Measurements from ENCODE around the gene NRP2.
A peak's percentile ranks its signal among the peaks of the same experiment; 100 is the strongest.

NRP2 gene

GRCh38 chr2:205712508-205712907 is 30.2 kb downstream of the NRP2 start:
- POLR2A ChIA-PET = interaction anchor here (1.4 to 2.3 kb wide), 3 partner anchors 14 to 19 kb away, joined by 5 to 10 read pairs (median 5); no protein-coding TSS in a partner anchor
- peak; percentile 41 for DNase-seq (ENCODE audit: low read depth, low spot score)
- TF ChIP-seq, protein P1, sequence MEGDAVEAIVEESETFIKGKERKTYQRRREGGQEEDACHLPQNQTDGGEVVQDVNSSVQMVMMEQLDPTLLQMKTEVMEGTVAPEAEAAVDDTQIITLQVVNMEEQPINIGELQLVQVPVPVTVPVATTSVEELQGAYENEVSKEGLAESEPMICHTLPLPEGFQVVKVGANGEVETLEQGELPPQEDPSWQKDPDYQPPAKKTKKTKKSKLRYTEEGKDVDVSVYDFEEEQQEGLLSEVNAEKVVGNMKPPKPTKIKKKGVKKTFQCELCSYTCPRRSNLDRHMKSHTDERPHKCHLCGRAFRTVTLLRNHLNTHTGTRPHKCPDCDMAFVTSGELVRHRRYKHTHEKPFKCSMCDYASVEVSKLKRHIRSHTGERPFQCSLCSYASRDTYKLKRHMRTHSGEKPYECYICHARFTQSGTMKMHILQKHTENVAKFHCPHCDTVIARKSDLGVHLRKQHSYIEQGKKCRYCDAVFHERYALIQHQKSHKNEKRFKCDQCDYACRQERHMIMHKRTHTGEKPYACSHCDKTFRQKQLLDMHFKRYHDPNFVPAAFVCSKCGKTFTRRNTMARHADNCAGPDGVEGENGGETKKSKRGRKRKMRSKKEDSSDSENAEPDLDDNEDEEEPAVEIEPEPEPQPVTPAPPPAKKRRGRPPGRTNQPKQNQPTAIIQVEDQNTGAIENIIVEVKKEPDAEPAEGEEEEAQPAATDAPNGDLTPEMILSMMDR (IDR thresholded peaks at IDR 0.05; ENCODE audit: insufficient read depth, low read length, missing control alignments) = no peak

GRCh38 chr2:205713086-205713485 is 30.8 kb downstream of the NRP2 start:
- no peak overlapping the region for H3K4me3 ChIP-seq (ENCODE audit: low read depth, low read length)
- POLR2A ChIA-PET = interaction anchor here (1.4 to 2.3 kb wide), 3 partner anchors 15 to 18 kb away, joined by 5 to 10 read pairs (median 5); no protein-coding TSS in a partner anchor
- CTCF ChIA-PET = interaction anchor here (0.6 to 4.2 kb wide), 6 partner anchors 7 to 213 kb away, joined by 3 to 26 read pairs (median 4); no protein-coding TSS in a partner anchor
- TF ChIP-seq, protein P1 (IDR thresholded peaks at IDR 0.05; ENCODE audit: insufficient read depth, low read length, missing control alignments) = no peak
- no peak for DNase-seq (ENCODE audit: low read depth, low spot score)

More at GRCh38 chr2:205712508-205712907, 30.2 kb downstream of the NRP2 start:
- no peak overlapping the region for H3K4me3 ChIP-seq (ENCODE audit: low read depth, low read length)
- CTCF ChIA-PET = interaction anchor here (0.6 to 4.2 kb wide), 7 partner anchors 8 to 34 kb away, joined by 3 to 26 read pairs (median 4); no protein-coding TSS in a partner anchor

DNA sequence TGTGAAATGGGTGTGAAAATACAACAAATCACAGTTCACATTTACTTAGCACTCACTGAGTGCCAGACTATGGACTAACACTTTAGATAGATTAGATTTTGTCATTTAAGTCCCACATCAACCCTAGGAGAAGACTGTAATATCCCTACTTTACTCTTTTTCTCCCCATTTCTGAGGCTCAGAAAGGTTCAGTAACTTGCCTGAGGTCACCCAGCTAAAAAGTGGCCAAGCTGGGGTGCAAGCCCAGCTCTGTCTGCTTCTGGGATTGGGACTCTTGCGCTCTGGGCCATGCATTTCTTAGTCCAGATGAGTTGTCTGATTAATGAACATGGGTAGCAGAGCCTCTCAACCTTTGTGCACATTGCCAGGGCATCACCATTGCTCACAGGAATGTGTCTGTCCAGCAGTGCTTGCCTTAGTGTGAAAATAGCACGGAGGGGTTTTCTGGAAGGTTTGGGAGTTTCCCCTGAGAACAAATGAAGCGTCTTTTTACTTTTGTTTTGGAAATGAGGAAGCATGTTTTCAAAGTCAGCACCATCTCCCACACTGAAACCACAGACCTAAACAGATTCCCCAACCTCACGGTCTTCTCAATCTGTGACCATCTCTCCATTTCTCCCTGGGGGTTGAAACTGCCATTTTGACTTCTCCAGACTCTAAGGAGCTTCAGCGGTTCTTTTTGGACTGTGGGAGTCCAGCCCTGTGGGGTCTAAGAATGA is 31.9 kb downstream of the NRP2 start:
- CTCF ChIA-PET = interaction anchor here (0.9 to 1.0 kb wide), 2 partner anchors 12 to 20 kb away, joined by 3 read pairs; no protein-coding TSS in a partner anchor
- TF ChIP-seq, protein P1 (IDR thresholded peaks at IDR 0.05; ENCODE audit: insufficient read depth, low read length, missing control alignments) = no peak
- POLR2A ChIA-PET = interaction anchor here (0.7 to 1.0 kb wide), 2 partner anchors 17 to 32 kb away, joined by 3 read pairs; partner anchors contain the start of gene NRP2
- H3K4me3 ChIP-seq (ENCODE audit: low read depth, low read length) = no peak overlapping the region
- DNase-seq (ENCODE audit: low read depth, low spot score) = no peak

GRCh38 chr2:205714789-205715720 is 32.8 kb downstream of the NRP2 start:
- DNase-seq (ENCODE audit: low read depth, low spot score) = no peak
- TF ChIP-seq, protein P1 (IDR thresholded peaks at IDR 0.05; ENCODE audit: insufficient read depth, low read length, missing control alignments) = no peak
- POLR2A ChIA-PET = interaction anchor here (0.7 kb wide), 1 partner anchor 17 kb away, joined by 3 read pairs; no protein-coding TSS in a partner anchor
- no peak overlapping the region for H3K4me3 ChIP-seq (ENCODE audit: low read depth, low read length)
- CTCF ChIA-PET = interaction anchor here (0.9 to 1.0 kb wide), 2 partner anchors 13 to 19 kb away, joined by 3 read pairs; no protein-coding TSS in a partner anchor

- ChIA-PET CTCF (interaction anchor here (1.2 kb wide), 1 partner anchor 18 kb away, joined by 3 read pairs; no protein-coding TSS in a partner anchor), POLR2A (no interaction called here)
- TF ChIP-seq, protein P1 (IDR thresholded peaks at IDR 0.05; ENCODE audit: insufficient read depth, low read length, missing control alignments) = no peak
- DNase-seq (ENCODE audit: low read depth, low spot score) = no peak
- no peak overlapping the region for H3K4me3 ChIP-seq (ENCODE audit: low read depth, low read length)
These were observed 33.7 kb downstream of the NRP2 start for GRCh38 chr2:205715831-205716525.
